ENCODE results near the gene CXCL3. TPM values are rescaled to one million over a fixed set of nuclear protein-coding genes. Genes with fewer than 3 reads are reported as not detected.

CXCL3 gene
- total and polyA plus RNA-seq, 9 of the 15 experiments (the other 6 are each of a cell fraction or from before 2014, with no cell fraction given): 2.3 to 8.9 (median 6.1) TPM

DNA sequence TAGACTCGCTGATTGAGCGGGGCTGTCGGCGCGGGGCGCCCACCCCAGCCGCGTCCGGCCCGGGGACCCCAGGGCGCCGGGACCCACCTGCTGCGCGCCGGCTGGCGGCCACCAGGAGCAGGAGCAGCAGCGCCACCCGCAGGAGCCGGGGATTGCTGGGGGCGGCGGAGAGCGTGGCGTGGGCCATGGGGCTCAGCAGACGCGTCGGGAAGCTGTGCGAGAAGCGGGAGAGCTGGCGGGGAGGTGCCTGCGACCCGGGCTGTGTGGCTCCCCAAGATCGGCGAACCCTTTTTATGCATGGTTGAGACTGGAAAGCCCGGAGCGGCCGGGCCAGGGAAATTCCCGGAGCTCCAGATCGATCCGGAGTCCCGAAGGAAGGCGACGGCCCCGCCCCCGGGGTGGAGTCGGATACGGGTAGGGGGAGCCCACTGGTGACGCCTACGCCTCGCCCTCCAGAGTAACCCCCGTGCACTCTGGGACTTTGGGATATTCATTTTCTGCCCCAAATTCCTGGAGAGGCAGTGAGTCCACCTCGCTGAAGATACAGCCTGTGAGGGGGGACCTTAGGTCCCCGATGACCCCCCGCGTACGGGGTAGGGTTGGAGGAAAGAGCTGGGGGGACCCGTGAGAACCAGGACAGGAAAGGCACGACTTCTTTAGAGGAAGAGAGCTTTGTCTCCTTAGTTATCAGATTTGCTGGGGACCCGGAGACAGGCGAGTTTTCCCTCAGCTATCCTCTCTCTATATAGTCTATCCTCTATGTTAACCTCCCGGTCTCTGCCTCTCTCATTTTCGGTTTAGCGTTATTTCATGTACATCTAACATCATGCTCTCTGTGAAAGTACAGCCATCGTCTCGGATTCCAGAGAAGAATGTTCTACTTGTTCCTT is at the start of gene CXCL3 (continued):
- 0 out of 2 replicates have a peak, but pooled peaks have one; percentile 34 for TF ChIP-seq TOE1 (IDR thresholded peaks at IDR 0.05; ENCODE audit: borderline replicate concordance)
- TF ChIP-seq TOE1 (CRISPR knock-in tag; IDR thresholded peaks at IDR 0.05; ENCODE audit: borderline replicate concordance, low read depth): no peak
- no peak for TF ChIP-seq ZNF445 (CRISPR knock-in tag; IDR thresholded peaks at IDR 0.05; ENCODE audit: low read depth)
- TF ChIP-seq ZNF707 (CRISPR knock-in tag; conservative IDR thresholded peaks at IDR 0.05): no peak
- TF ChIP-seq, protein P1, sequence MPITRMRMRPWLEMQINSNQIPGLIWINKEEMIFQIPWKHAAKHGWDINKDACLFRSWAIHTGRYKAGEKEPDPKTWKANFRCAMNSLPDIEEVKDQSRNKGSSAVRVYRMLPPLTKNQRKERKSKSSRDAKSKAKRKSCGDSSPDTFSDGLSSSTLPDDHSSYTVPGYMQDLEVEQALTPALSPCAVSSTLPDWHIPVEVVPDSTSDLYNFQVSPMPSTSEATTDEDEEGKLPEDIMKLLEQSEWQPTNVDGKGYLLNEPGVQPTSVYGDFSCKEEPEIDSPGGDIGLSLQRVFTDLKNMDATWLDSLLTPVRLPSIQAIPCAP (CRISPR knock-in tag; IDR thresholded peaks at IDR 0.05; ENCODE audit: borderline replicate concordance): no peak
- TF ChIP-seq ARID1B (IDR thresholded peaks at IDR 0.05): peak; percentile 25; the same call in 1 of the 2 replicates
- TF ChIP-seq SMARCA4 (IDR thresholded peaks at IDR 0.05): 0 out of 2 replicates have a peak, but pooled peaks have one; percentile 30
- TF ChIP-seq ZNF75A (CRISPR knock-in tag; IDR thresholded peaks at IDR 0.05): no peak
- TF ChIP-seq, protein P2, sequence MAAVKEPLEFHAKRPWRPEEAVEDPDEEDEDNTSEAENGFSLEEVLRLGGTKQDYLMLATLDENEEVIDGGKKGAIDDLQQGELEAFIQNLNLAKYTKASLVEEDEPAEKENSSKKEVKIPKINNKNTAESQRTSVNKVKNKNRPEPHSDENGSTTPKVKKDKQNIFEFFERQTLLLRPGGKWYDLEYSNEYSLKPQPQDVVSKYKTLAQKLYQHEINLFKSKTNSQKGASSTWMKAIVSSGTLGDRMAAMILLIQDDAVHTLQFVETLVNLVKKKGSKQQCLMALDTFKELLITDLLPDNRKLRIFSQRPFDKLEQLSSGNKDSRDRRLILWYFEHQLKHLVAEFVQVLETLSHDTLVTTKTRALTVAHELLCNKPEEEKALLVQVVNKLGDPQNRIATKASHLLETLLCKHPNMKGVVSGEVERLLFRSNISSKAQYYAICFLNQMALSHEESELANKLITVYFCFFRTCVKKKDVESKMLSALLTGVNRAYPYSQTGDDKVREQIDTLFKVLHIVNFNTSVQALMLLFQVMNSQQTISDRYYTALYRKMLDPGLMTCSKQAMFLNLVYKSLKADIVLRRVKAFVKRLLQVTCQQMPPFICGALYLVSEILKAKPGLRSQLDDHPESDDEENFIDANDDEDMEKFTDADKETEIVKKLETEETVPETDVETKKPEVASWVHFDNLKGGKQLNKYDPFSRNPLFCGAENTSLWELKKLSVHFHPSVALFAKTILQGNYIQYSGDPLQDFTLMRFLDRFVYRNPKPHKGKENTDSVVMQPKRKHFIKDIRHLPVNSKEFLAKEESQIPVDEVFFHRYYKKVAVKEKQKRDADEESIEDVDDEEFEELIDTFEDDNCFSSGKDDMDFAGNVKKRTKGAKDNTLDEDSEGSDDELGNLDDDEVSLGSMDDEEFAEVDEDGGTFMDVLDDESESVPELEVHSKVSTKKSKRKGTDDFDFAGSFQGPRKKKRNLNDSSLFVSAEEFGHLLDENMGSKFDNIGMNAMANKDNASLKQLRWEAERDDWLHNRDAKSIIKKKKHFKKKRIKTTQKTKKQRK (IDR thresholded peaks at IDR 0.05; ENCODE audit: borderline replicate concordance, low read depth, low read length): no peak
- TF ChIP-seq, protein P3, sequence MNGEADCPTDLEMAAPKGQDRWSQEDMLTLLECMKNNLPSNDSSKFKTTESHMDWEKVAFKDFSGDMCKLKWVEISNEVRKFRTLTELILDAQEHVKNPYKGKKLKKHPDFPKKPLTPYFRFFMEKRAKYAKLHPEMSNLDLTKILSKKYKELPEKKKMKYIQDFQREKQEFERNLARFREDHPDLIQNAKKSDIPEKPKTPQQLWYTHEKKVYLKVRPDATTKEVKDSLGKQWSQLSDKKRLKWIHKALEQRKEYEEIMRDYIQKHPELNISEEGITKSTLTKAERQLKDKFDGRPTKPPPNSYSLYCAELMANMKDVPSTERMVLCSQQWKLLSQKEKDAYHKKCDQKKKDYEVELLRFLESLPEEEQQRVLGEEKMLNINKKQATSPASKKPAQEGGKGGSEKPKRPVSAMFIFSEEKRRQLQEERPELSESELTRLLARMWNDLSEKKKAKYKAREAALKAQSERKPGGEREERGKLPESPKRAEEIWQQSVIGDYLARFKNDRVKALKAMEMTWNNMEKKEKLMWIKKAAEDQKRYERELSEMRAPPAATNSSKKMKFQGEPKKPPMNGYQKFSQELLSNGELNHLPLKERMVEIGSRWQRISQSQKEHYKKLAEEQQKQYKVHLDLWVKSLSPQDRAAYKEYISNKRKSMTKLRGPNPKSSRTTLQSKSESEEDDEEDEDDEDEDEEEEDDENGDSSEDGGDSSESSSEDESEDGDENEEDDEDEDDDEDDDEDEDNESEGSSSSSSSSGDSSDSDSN (IDR thresholded peaks at IDR 0.05; ENCODE audit: borderline replicate concordance in 1 of 2, low read depth in 2 of 2, low read length in 2 of 2): no peak; a peak in 1 of 4 replicates
- TF ChIP-seq, protein P4, sequence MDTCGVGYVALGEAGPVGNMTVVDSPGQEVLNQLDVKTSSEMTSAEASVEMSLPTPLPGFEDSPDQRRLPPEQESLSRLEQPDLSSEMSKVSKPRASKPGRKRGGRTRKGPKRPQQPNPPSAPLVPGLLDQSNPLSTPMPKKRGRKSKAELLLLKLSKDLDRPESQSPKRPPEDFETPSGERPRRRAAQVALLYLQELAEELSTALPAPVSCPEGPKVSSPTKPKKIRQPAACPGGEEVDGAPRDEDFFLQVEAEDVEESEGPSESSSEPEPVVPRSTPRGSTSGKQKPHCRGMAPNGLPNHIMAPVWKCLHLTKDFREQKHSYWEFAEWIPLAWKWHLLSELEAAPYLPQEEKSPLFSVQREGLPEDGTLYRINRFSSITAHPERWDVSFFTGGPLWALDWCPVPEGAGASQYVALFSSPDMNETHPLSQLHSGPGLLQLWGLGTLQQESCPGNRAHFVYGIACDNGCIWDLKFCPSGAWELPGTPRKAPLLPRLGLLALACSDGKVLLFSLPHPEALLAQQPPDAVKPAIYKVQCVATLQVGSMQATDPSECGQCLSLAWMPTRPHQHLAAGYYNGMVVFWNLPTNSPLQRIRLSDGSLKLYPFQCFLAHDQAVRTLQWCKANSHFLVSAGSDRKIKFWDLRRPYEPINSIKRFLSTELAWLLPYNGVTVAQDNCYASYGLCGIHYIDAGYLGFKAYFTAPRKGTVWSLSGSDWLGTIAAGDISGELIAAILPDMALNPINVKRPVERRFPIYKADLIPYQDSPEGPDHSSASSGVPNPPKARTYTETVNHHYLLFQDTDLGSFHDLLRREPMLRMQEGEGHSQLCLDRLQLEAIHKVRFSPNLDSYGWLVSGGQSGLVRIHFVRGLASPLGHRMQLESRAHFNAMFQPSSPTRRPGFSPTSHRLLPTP (IDR thresholded peaks at IDR 0.05; ENCODE audit: borderline replicate concordance, extremely low read depth, insufficient read length): no peak
- TF ChIP-seq ZNF165 (CRISPR knock-in tag; IDR thresholded peaks at IDR 0.05; ENCODE audit: borderline replicate concordance): no peak
- TF ChIP-seq ZFP36 (IDR thresholded peaks at IDR 0.05; ENCODE audit: low read depth, low read length, partially characterized antibody): no peak
- TF ChIP-seq, protein P5, sequence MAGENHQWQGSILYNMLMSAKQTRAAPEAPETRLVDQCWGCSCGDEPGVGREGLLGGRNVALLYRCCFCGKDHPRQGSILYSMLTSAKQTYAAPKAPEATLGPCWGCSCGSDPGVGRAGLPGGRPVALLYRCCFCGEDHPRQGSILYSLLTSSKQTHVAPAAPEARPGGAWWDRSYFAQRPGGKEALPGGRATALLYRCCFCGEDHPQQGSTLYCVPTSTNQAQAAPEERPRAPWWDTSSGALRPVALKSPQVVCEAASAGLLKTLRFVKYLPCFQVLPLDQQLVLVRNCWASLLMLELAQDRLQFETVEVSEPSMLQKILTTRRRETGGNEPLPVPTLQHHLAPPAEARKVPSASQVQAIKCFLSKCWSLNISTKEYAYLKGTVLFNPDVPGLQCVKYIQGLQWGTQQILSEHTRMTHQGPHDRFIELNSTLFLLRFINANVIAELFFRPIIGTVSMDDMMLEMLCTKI (IDR thresholded peaks at IDR 0.05; ENCODE audit: partially characterized antibody): no peak

All from K562 (cell line).